Naive thymus-derived CD4-positive, alpha-beta T cell (primary cell): ENCODE results near the gene GLP2R. TPM values are rescaled to one million over a fixed set of nuclear protein-coding genes. Genes with fewer than 3 reads are reported as not detected.

Experiments used
- ATAC-seq: fragments of 150-1000 bp; cut with Tn5 transposase; 2 replicates; pipeline ENCODE4 v1.10.0; 2021; ENCODE audit warnings: mild to moderate bottlenecking, moderate library complexity
- CTCF ChIA-PET: fragments of 350-600 bp; sonication (Branson Sonifier 250); formaldehyde crosslinking; loops from one replicate; lab custom pipeline; 2021; ENCODE audit warnings: antibody characterized with exemption; lab: Charles Lee
- POLR2A ChIA-PET: fragments of 350-600 bp; sonication (Branson Sonifier 250); formaldehyde crosslinking; loops from one replicate; lab custom pipeline; 2021; ENCODE audit warnings: antibody characterized with exemption, inconsistent platforms; lab: Charles Lee
- DNase-seq, 9 donors: peaks; one replicate each; pipeline versions ENCODE4 v3.0.0 to v3.0.0-alpha.2; 2020 to 2022; ENCODE audit warnings: mixed read lengths in 1 of 9
- H3K27ac ChIP-seq: one replicate; pipeline ENCODE4 v1.7.0; 2013; ENCODE audit warnings: mild to moderate bottlenecking, low read depth, low read length, moderate library complexity
- H3K27me3 ChIP-seq, 2 donors: one replicate each; pipeline ENCODE4 v1.7.0; 2013; ENCODE audit warnings: low read length in 2 of 2, mild to moderate bottlenecking in 2 of 2, moderate library complexity in 2 of 2; ENCODE audit not compliant: control insufficient read depth in 2 of 2, insufficient read depth in 2 of 2
- H3K36me3 ChIP-seq, 3 experiments: 1 replicate in 2 of 3; 2 replicates in 1 of 3; pipeline ENCODE4 v1.7.0; 2013; ENCODE audit warnings: low read length in 3 of 3, mild to moderate bottlenecking in 3 of 3, moderate library complexity in 1 of 3; ENCODE audit not compliant: insufficient read depth in 3 of 3, control insufficient read depth in 2 of 3
- H3K4me1 ChIP-seq, 2 donors: one replicate each; pipeline ENCODE4 v1.7.0; 2013; ENCODE audit warnings: low read length in 2 of 2, mild to moderate bottlenecking in 2 of 2, moderate library complexity in 1 of 2; ENCODE audit not compliant: control insufficient read depth in 2 of 2, insufficient read depth in 2 of 2
- H3K4me3 ChIP-seq: 2 replicates; pipeline ENCODE4 v1.7.0; 2013; ENCODE audit warnings: mild to moderate bottlenecking, low read length
- H3K9me3 ChIP-seq, 3 experiments: 1 replicate in 2 of 3; 2 replicates in 1 of 3; pipeline ENCODE4 v1.7.0; 2013; ENCODE audit warnings: low read length in 3 of 3; ENCODE audit not compliant: control insufficient read depth in 2 of 3
- H3K27ac Mint-ChIP-seq, 9 donors: one replicate each; pipeline ENCODE4 v1.8.0; 2020 to 2022; ENCODE audit warnings: mixed read lengths in 9 of 9, mild to moderate bottlenecking in 8 of 9, moderate library complexity in 5 of 9, inconsistent platforms in 2 of 9
- H3K27me3 Mint-ChIP-seq, 5 donors: one replicate each; pipeline ENCODE4 v1.8.0; 2021 to 2022; ENCODE audit warnings: mixed read lengths in 5 of 5, mild to moderate bottlenecking in 1 of 5
- H3K36me3 Mint-ChIP-seq, 5 donors: one replicate each; pipeline ENCODE4 v1.8.0; 2020 to 2022; ENCODE audit warnings: mixed read lengths in 5 of 5, mild to moderate bottlenecking in 3 of 5, inconsistent platforms in 1 of 5
- H3K4me1 Mint-ChIP-seq, 7 donors: one replicate each; pipeline ENCODE4 v1.8.0; 2020 to 2022; ENCODE audit warnings: mixed read lengths in 7 of 7, mild to moderate bottlenecking in 3 of 7, inconsistent platforms in 1 of 7
- H3K4me3 Mint-ChIP-seq, 10 donors: one replicate each; pipeline ENCODE4 v1.8.0; 2020 to 2022; ENCODE audit warnings: mild to moderate bottlenecking in 10 of 10, mixed read lengths in 10 of 10, moderate library complexity in 6 of 10, inconsistent platforms in 2 of 10
- H3K9me3 Mint-ChIP-seq, 11 donors: one replicate each; pipeline ENCODE4 v1.8.0; 2020 to 2022; ENCODE audit warnings: mixed read lengths in 11 of 11, mild to moderate bottlenecking in 4 of 11, inconsistent platforms in 1 of 11, moderate library complexity in 1 of 11
- intact Hi-C, 2 donors: fragments of 100-400 bp; cut with micrococcal nuclease; formaldehyde crosslinking; loops; one replicate each; pipeline ENCODE4 v1.15.1; 2023
- polyA plus RNA-seq, 2 donors: library from polyadenylated mRNA; unstranded; fragments of 300-500 nt; fragmentation: Illumina TruSeq; gene quantifications; one replicate each; pipeline ENCODE4 v1.2.3, GENCODE V29; 2021
- total RNA-seq, 6 experiments: library from RNA in 5 of 6; stranded (reverse) in 5 of 6; gene quantifications; 1 replicate in 5 of 6; 2 replicates in 1 of 6; pipeline ENCODE4 v1.2.3 and lab custom pipeline; 2021 to 2026

GLP2R gene
- total and polyA plus RNA-seq, 7 experiments from 2014 or later: not detected

- H3K9me3 Mint-ChIP-seq: peaks cover 0 to 3% (median 0%) of the 10 kb centered on the region in 11 donors
- no peak for ATAC-seq
- Histone ChIP-seq H3K27me3 (no peaks in the 10 kb centered on the region), H3K27ac (no peak overlapping the region), H3K4me3 (no peak overlapping the region), H3K4me1 (no peaks in the 10 kb centered on the region), H3K36me3 (no peaks in the 10 kb centered on the region), H3K9me3 (no peaks in the 10 kb centered on the region)
- POLR2A ChIA-PET: no interaction called here
- no peak for DNase-seq
- peaks cover 0 to 2% (median 0%) of the 10 kb centered on the region in 7 donors for H3K4me1 Mint-ChIP-seq
- CTCF ChIA-PET: no interaction called here
- peak overlapping the region in 1 of 9 donors; percentile 55 for H3K27ac Mint-ChIP-seq
- H3K27me3 Mint-ChIP-seq: peaks cover 0 to 24% (median 16%) of the 10 kb centered on the region in 5 donors
- no peaks in the 10 kb centered on the region for H3K36me3 Mint-ChIP-seq
- intact Hi-C loops: no loop called here
- no peak overlapping the region for H3K4me3 Mint-ChIP-seq
Observed at GRCh38 chr17:9893411-9894012, 67.8 kb downstream of the GLP2R start.

GRCh38 chr17:9894231-9894630 lies 68.5 kb downstream of the GLP2R start:
- Mint-ChIP-seq H3K4me3 (no peak overlapping the region), H3K36me3 (no peaks in the 10 kb centered on the region), H3K27me3 (peaks cover 0 to 31% (median 16%) of the 10 kb centered on the region in 5 donors), H3K27ac (no peak overlapping the region), H3K9me3 (peaks cover 0 to 3% (median 0%) of the 10 kb centered on the region in 11 donors), H3K4me1 (peaks cover 0 to 2% (median 0%) of the 10 kb centered on the region in 7 donors)
- H3K4me3 ChIP-seq: no peak overlapping the region
- ATAC-seq: no peak
- ChIA-PET CTCF (no interaction called here), POLR2A (no interaction called here)
- H3K27me3 ChIP-seq: no peaks in the 10 kb centered on the region
- no peaks in the 10 kb centered on the region for H3K36me3 ChIP-seq
- H3K27ac ChIP-seq: no peak overlapping the region
- H3K4me1 ChIP-seq: no peaks in the 10 kb centered on the region
- DNase-seq: no peak
- H3K9me3 ChIP-seq: no peaks in the 10 kb centered on the region
- intact Hi-C loops: no loop called here

GRCh38 chr17:9895923-9896322 lies 70.2 kb downstream of the GLP2R start:
- intact Hi-C loops: no loop called here
- H3K27ac ChIP-seq: no peak overlapping the region
- no peaks in the 10 kb centered on the region for H3K27me3 ChIP-seq
- Mint-ChIP-seq H3K9me3 (peaks cover 0 to 1% (median 0%) of the 10 kb centered on the region in 11 donors), H3K4me3 (no peak overlapping the region), H3K27ac (no peak overlapping the region), H3K27me3 (peaks cover 0 to 36% (median 17%) of the 10 kb centered on the region in 5 donors), H3K4me1 (peaks cover 0 to 2% (median 0%) of the 10 kb centered on the region in 7 donors), H3K36me3 (no peaks in the 10 kb centered on the region)
- POLR2A ChIA-PET: no interaction called here
- ATAC-seq: no peak
- H3K36me3 ChIP-seq: no peaks in the 10 kb centered on the region
- no peak for DNase-seq
- H3K4me1 ChIP-seq: no peaks in the 10 kb centered on the region
- CTCF ChIA-PET: no interaction called here
- no peaks in the 10 kb centered on the region for H3K9me3 ChIP-seq
- no peak overlapping the region for H3K4me3 ChIP-seq

- peaks cover 0 to 2% (median 0%) of the 10 kb centered on the region in 7 donors for H3K4me1 Mint-ChIP-seq
- H3K27ac ChIP-seq: no peak overlapping the region
- H3K4me3 ChIP-seq: no peak overlapping the region
- no peak for DNase-seq
- ATAC-seq: no peak
- H3K9me3 Mint-ChIP-seq: peaks cover 0 to 1% (median 0%) of the 10 kb centered on the region in 11 donors
- peaks cover 0 to 46% (median 21%) of the 10 kb centered on the region in 5 donors for H3K27me3 Mint-ChIP-seq
- no peaks in the 10 kb centered on the region for H3K4me1 ChIP-seq
- intact Hi-C loops: no loop called here
- H3K27ac Mint-ChIP-seq: no peak overlapping the region
- ChIA-PET CTCF (no interaction called here), POLR2A (no interaction called here)
- no peaks in the 10 kb centered on the region for H3K27me3 ChIP-seq
- no peaks in the 10 kb centered on the region for H3K36me3 ChIP-seq
- H3K4me3 Mint-ChIP-seq: no peak overlapping the region
- H3K36me3 Mint-ChIP-seq: no peaks in the 10 kb centered on the region
- H3K9me3 ChIP-seq: no peaks in the 10 kb centered on the region
Observed at GRCh38 chr17:9897372-9897968, 71.7 kb downstream of the GLP2R start.

- intact Hi-C loops: no loop called here
- Histone ChIP-seq H3K36me3 (no peaks in the 10 kb centered on the region), H3K4me1 (no peaks in the 10 kb centered on the region), H3K4me3 (no peak overlapping the region), H3K27ac (no peak overlapping the region), H3K9me3 (no peaks in the 10 kb centered on the region), H3K27me3 (no peaks in the 10 kb centered on the region)
- ChIA-PET CTCF (no interaction called here), POLR2A (no interaction called here)
- no peaks in the 10 kb centered on the region for H3K36me3 Mint-ChIP-seq
- DNase-seq (no peak), ATAC-seq (no peak)
- H3K4me3 Mint-ChIP-seq: no peak overlapping the region
- H3K4me1 Mint-ChIP-seq: peaks cover 0 to 2% (median 0%) of the 10 kb centered on the region in 7 donors
- H3K27ac Mint-ChIP-seq: no peak overlapping the region
- peaks cover 0 to 45% (median 16%) of the 10 kb centered on the region in 5 donors for H3K27me3 Mint-ChIP-seq
- peaks cover 0 to 1% (median 0%) of the 10 kb centered on the region in 11 donors for H3K9me3 Mint-ChIP-seq
Observed at GRCh38 chr17:9898812-9899211, 73.1 kb downstream of the GLP2R start.

DNA sequence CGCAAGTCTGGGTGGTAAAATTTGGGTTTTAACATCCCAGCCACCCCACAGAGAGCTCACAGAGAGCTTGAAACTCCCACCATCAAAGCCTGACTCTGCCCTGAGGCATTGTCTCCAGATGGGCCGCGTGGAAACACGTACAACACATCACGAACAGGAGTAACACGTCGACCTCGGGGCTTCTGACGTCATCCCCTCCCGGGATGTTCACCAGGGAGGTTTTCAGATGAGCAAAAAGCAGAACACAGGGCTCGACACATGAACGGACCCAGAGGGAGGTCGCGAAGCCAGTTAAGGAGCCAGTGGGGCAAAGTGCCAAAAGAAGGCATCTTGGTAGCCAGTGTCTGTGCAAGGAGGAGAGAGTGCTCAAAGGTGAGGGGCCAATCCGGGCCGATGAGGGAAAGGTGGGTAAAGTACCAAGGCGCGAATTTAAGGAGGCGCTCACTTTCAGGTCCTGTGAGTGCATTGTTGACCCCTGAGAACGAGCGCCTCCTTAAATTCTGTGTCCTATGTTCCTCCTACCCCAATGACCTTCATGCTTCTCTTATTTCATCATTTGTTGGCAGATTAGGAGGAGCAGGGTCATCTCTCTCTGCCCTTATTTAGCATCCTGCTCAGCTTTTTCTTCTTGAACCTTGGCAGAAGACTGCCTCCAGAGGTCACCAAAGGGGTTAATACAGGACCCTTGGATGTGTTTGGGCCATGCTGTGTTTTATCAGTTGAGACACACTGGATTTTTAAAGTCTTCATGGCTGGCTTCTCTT lies 73.7 kb downstream of the GLP2R start:
- Mint-ChIP-seq H3K4me1 (peaks cover 0 to 2% (median 0%) of the 10 kb centered on the region in 7 donors), H3K27ac (peak overlapping the region in 1 of 9 donors; percentile 65), H3K27me3 (peaks cover 0 to 45% (median 16%) of the 10 kb centered on the region in 5 donors), H3K9me3 (peaks cover 0 to 1% (median 0%) of the 10 kb centered on the region in 11 donors), H3K4me3 (no peak overlapping the region), H3K36me3 (no peaks in the 10 kb centered on the region)
- intact Hi-C loops: no loop called here
- DNase-seq (no peak), ATAC-seq (no peak)
- Histone ChIP-seq H3K27ac (no peak overlapping the region), H3K4me1 (no peaks in the 10 kb centered on the region), H3K4me3 (no peak overlapping the region), H3K9me3 (no peaks in the 10 kb centered on the region), H3K36me3 (no peaks in the 10 kb centered on the region), H3K27me3 (no peaks in the 10 kb centered on the region)
- ChIA-PET POLR2A (no interaction called here), CTCF (interaction anchor here (0.7 kb wide), 1 partner anchor 781 kb away, joined by 5 read pairs; no protein-coding TSS in a partner anchor)
